Bone marrow (tissue), 2 donors: Measurements from ENCODE around the gene PROSER2.

Source experiments
- DNase-seq, 2 donors: peaks; one replicate each; lab custom pipeline; 2025; lab: John Stamatoyannopoulos, UW

Gene PROSER2

GRCh38 chr10:11869743-11870460 is 46.7 kb downstream of the PROSER2 start:
- DNase-seq = no peak

- DNase-seq = no peak
These were observed 47.3 kb downstream of the PROSER2 start for GRCh38 chr10:11870461-11870780.

GRCh38 chr10:11870900-11871400 is 47.8 kb downstream of the PROSER2 start:
- DNase-seq = no peak

- peak in 1 of 2 donors; percentile 57 for DNase-seq
These were observed 48.3 kb downstream of the PROSER2 start for GRCh38 chr10:11871466-11871865.

GRCh38 chr10:11874568-11875493 is 51.7 kb downstream of the PROSER2 start:
- peak in 1 of 2 donors; percentile 28 for DNase-seq

GRCh38 chr10:11875494-11876281 is 52.5 kb downstream of the PROSER2 start:
- DNase-seq = no peak

- no peak for DNase-seq
These were observed 53.2 kb downstream of the PROSER2 start for GRCh38 chr10:11876324-11876723.

GRCh38 chr10:11876805-11877590 is 53.8 kb downstream of the PROSER2 start:
- no peak for DNase-seq

- DNase-seq = no peak
These were observed 54.4 kb downstream of the PROSER2 start for GRCh38 chr10:11877591-11877905.

GRCh38 chr10:11878776-11879175 is 55.6 kb downstream of the PROSER2 start:
- DNase-seq = no peak

GRCh38 chr10:11879387-11880094 is 56.4 kb downstream of the PROSER2 start:
- DNase-seq = no peak

GRCh38 chr10:11880151-11881029 is 57.2 kb downstream of the PROSER2 start:
- DNase-seq = no peak

GRCh38 chr10:11881030-11881476 is 57.9 kb downstream of the PROSER2 start:
- no peak for DNase-seq

GRCh38 chr10:11881477-11882417 is 58.6 kb downstream of the PROSER2 start:
- no peak for DNase-seq

- DNase-seq = no peak
These were observed 59.7 kb downstream of the PROSER2 start for GRCh38 chr10:11882646-11883375.

GRCh38 chr10:11884706-11885423 is 61.7 kb downstream of the PROSER2 start:
- DNase-seq = no peak

GRCh38 chr10:11885437-11886137 is 62.4 kb downstream of the PROSER2 start:
- no peak for DNase-seq
